GM21825 (cell line): ENCODE measurements around the gene AFF3.

ENCODE experiments used
- ATAC-seq: cut with Tn5 transposase; IDR thresholded peaks from one replicate; pipeline ENCODE4 v1.9.1; 2021; ENCODE audit warnings: mild to moderate bottlenecking, moderate library complexity; ENCODE audit not compliant: unreplicated experiment

AFF3 gene

DNA sequence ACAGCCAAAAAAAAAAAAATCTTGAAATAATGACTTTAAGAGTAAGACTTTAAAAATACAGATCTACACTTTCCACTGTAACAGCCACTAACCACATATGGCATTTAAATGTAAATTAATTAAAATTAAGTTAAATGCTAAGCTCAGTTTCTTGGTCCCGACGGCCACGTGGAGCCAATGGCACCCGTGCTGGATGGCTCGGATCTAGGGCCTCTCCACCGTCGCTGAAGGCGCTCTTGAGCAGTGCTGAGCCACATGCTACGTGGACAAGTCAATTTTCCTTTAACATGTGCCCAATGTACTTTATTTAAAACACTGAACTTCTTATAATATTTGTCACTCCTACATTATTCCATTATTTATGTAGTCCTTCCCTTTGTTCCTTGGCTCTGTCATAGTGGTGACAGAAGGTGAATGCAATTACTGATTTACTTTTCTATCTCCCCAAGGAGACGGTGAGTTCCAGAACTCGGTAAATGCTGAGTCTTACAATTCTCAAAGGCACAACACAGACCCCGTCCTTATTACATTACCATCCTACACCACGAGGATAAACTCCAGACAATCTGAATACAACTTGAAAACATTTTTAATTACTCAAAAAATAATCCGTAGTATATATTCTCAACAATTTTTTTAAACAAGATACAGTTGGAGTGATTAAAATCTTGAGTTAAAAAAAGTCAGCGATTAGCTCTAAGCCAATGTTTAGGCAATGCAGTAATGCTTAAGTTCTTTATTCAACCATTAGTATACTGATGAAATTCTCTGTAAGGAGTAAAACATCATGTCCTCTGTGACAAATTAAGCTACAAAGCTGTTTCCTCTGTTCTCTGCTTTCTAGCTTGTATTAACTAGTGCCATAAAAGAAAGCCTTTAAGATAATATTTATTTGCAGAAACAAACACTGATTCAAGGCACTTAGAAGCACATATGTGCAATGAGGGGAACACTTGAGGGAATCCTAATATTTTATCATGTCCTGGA lies 95.1 kb downstream of the AFF3 start:
- no peak for ATAC-seq

DNA sequence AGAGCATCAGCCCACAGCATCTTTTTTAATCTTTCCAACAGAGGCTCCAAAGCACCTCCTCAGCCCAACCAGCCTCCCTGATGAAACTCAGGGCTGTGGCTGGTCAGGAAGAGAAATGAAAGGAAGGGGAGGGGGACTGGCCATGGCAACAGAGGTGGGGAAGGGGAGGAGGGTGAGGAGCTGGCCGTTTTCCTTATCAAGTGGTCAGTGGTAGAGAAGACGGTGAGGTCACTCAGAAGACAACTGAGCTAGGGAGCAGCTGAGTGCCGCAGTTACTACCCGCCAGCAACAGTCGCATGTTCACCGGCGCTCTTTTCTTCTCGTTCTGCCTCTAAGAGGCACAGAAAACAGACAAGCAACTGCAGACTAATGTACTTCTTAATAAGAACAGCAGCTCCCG lies 97.4 kb downstream of the AFF3 start:
- no peak for ATAC-seq

DNA sequence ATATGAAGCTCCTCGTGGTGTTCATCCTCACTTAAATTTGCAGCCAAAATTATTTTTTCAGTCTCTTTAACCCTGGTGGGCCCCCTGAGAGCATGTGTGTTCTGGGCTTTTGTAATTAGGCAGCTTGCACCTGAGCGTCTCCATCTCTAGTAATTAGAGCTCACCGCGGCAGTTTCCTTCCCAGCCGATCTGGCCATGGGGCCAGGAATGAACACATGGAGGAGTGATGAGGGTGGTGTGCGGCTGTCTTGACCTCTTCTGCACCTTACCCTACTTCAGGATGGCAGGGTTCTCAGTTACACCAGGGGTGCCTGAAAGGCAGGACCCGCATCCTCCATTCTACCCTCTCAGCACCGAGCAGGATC lies 98.5 kb downstream of the AFF3 start:
- no peak for ATAC-seq

DNA sequence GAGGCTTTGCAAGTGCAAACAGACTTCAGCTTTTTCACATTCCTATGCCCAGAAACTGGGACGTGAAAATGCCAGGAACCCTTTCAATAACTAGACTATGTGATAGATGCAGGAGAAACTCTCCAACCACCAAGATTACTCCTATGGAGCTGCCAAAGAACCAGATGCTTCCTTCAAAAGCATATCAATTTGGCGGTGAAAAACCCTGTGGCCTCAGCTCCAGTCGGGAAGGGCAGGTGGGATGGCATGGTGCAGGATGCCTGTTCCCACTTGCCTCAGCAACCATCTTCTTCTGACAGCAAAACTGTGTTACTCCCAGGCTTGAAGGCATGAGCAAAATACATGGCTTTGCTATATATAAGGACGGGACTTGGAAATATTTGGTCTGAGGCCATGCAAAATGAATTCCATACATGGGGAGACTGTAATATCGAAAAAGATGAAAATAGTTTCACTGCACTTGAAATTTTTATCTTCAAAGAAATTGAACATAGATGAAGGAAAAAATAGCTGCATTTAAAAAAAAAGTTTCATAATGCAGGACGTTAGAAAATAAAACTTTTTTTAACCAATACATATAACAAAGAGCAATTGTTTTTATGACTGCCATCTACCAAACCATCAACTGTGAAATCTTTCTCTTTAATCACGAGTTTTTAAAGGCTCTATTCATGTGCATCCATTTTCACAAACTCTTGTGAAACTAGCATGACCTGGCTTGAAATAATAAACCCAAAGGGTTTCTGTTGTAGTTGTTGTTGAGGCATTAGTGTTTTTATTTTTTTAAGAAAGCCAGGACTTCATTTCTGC lies 99.1 kb downstream of the AFF3 start:
- ATAC-seq, result no peak

GRCh38 chr2:100042562-100042961 lies 99.8 kb downstream of the AFF3 start:
- ATAC-seq, result no peak

DNA sequence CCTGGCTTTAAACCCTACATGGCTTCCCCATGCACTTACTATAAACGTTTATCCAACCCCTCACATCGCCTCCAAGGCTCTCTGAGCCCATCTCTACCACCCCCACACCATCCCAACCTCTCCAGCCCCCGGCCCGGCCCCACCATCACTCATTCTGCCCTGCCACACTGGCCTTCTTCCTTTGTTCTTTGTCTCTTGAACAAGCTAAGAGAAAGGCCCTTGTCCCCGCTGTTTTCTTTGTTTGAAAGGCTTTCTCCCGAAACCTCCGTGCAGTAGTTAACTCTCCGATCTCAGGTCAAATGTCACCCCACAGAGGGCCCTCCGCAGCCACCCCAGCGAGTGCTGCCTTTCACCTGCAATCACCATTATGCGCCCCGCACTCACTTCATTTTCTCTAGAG lies 100.4 kb downstream of the AFF3 start:
- ATAC-seq, result no peak

DNA sequence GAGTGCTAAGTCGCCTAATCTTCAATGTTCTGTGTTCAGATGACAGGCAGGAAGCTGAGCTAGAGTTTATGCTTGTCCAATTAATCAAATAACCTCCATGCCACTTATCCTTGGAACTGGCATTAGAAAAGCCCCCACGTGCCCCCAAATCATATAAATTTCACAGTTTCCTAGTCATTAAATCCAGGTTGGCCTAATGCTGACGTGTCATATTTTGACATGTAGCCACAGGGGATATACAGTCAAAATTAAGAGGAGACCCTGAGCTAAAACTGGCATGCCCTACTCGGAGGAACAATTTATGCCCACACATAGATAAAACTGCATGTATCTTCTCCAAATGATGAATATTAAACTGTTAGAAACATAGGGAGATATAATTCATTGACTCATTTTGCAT lies 101.0 kb downstream of the AFF3 start:
- ATAC-seq, result no peak

GRCh38 chr2:100040906-100041305 lies 101.5 kb downstream of the AFF3 start:
- no peak for ATAC-seq

DNA sequence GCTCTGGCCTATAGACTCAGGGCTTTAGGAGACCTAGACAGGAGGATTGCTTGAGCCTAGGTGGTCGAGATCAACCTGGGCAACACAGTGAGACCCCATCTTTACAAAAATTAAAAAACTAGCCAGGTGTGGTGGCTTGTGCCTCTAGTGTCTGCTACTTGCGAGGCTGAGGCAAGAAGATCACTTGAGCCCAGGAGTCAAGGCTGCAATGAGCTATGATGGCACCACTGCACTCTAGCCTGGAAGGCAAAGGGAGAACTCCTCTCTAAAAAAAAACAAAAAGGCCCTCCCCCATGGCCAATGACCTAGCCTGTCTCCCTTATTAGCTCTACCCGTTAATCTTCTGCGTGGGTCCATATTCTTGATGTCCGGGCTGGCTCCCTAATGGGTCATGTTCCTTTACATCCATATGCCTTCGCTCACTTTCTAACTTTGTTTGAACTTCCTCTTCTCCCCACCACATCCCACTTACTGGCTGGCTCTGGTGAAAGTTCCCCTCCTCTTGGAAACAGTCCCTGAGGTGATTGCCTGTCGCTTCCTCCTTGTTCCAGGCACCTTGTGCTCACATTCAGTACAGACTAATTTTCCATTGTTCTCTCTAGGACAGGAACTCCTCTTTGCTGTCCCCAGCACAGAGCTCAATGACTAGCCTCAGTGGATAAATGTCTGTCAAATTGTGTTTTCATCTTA lies 103.0 kb downstream of the AFF3 start:
- no peak for ATAC-seq

GRCh38 chr2:100038011-100038410 lies 104.4 kb downstream of the AFF3 start:
- ATAC-seq, result no peak

- no peak for ATAC-seq
Measured at GRCh38 chr2:100036793-100037192, 105.6 kb downstream of the AFF3 start.

DNA sequence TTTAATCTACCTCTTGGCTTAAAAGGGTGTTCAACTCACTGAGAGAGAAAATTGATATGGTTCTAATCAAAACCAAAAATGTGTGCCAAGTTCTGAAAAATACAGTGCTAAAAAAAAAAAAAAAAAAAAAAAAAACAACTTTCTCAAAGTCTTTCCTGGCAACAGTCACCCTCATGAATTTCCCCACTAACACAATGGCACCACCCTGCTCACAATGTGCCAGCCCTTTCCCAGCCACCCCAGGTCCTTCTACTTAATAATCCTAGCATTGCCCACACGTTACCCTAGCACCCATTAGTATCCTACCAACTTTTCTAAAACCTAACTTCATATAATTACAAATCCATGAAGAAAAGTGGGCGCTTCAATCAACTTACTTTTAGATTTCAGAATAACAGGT lies 106.4 kb downstream of the AFF3 start:
- ATAC-seq, result no peak

- ATAC-seq, result no peak
Measured at GRCh38 chr2:100034431-100034830, 108.0 kb downstream of the AFF3 start.

GRCh38 chr2:100033976-100034375 lies 108.4 kb downstream of the AFF3 start:
- no peak for ATAC-seq

GRCh38 chr2:100031604-100032003 lies 110.8 kb downstream of the AFF3 start:
- ATAC-seq, result no peak

DNA sequence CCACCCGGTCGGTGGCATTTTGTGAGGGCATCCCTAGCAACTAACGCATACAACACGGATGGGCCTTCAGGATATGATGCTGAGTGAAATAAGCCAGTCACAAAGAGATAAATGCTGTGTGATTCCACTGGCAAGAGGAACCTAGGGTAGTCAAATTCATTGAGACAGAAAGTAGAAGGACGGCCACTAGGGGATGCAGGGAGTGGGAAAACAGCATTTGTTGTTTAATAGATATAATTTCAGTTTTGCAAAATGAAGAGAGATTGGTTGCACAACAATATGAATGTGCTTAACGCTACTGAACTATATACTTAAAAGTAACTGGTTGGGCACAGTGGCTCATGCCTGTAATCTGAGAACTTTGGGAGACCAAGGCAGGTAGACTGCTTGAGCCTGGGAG lies 112.9 kb downstream of the AFF3 start:
- no peak for ATAC-seq

- ATAC-seq, result no peak
Measured at GRCh38 chr2:100021791-100022340, 120.5 kb downstream of the AFF3 start.

- no peak for ATAC-seq
Measured at GRCh38 chr2:100019499-100019898, 122.9 kb downstream of the AFF3 start.

DNA sequence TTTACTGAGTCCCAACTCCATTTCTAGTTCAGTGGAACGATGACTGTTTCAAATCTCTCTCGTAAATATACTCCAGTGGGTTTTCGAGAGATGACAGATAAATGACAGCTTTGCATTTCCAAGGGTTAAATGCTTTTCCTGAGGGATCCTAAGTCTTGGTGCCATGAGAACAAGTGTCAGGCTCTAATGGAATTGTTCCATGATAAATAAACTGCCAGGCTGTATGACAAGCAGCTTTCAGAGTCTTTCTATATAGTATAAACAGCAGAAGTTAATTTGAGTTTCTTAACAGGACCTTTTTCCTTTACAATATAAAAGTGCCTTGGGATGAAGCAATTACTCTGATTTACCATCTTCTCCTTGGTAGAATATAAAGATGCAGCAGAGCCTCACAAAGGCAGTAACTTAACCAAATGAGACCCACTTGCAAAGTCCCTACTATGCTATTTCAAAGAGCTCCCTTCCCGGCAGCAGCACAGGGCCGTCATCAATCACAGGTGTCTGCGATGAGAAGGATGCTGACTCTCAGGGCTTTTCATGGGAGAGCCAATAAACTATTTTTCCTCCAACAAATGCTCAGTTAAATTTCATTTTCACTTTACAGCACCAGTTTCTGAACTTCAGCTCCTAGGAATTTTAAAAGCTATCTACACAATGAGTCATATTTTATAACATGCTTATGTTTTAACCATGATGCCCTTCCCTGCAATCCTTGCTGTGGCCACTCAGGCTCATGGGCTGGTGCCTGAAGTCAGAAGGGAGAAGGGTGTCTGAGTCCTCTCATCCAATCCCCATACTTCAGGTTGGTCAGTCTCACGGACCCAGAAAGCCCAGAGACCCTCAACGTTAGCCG lies 123.8 kb downstream of the AFF3 start:
- ATAC-seq, result no peak

GRCh38 chr2:100017633-100018032 lies 124.8 kb downstream of the AFF3 start:
- ATAC-seq, result no peak
